Measurements from ENCODE around the gene NSL1. TPM values are rescaled to one million over a fixed set of nuclear protein-coding genes. Genes with fewer than 3 reads are reported as not detected.

The NSL1 gene
- total RNA-seq, 2 donors from 2014 or later, result 17.1 to 33.9 TPM

GRCh38 chr1:212794561-212795014, 3.0 kb upstream of the NSL1 start:
- no peak for DNase-seq
- no peaks in the 10 kb centered on the region for H3K36me3 ChIP-seq
- H3K4me1 ChIP-seq, result peaks cover 6% of the 10 kb centered on the region
- no peak overlapping the region for H3K9ac ChIP-seq (ENCODE audit: low read depth in 2 of 2, low read length in 2 of 2)
- TF ChIP-seq CTCF (IDR thresholded peaks at IDR 0.05), result no peak
- no peaks in the 10 kb centered on the region for H3K27me3 ChIP-seq
- no peaks in the 10 kb centered on the region for H3K9me3 ChIP-seq
- H3K4me3 ChIP-seq, result no peak overlapping the region
- intact Hi-C loops (cut with DNase I), result no loop called here
- no peak overlapping the region for H3K27ac ChIP-seq

DNA sequence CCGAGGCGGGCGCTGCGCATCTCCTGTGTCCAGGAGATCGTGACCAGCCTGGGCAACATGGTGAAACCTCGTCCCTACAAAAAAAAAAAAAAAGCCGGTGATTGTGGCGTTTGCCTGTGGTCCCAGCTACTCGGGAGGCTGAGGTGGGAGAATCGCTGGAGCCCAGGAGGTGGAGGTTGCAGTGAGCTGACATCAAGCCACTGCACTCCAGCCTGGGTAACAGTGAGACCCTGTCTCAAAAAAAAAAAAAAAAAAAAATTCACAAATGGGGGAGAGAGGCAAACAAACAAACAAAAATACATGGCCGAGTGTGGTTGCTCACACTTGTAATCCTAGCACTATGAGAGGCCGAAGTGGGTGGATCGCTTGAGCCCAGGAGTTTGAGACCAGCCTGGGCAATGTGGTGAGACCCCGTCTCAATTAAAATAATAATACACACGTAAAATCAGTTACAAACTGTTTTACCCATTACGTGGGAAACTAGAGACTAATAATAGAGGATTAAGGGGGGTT, 875 bp upstream of the NSL1 start:
- no peaks in the 10 kb centered on the region for H3K27me3 ChIP-seq
- TF ChIP-seq CTCF (IDR thresholded peaks at IDR 0.05), result no peak
- peaks cover 6% of the 10 kb centered on the region for H3K4me1 ChIP-seq
- H3K4me3 ChIP-seq, result peak overlapping the region; percentile 91
- H3K9ac ChIP-seq (ENCODE audit: low read depth in 2 of 2, low read length in 2 of 2), result peak overlapping the region; percentile 78 to 94
- no peaks in the 10 kb centered on the region for H3K9me3 ChIP-seq
- no peak for DNase-seq
- H3K27ac ChIP-seq, result peak overlapping the region; percentile 96
- H3K36me3 ChIP-seq, result no peaks in the 10 kb centered on the region
- intact Hi-C loops (cut with DNase I), result no loop called here

GRCh38 chr1:212791261-212791675, 309 bp downstream of the NSL1 start:
- intact Hi-C loops (cut with DNase I), result no loop called here
- DNase-seq, result no peak
- Histone ChIP-seq H3K4me1 (peaks cover 6% of the 10 kb centered on the region), H3K4me3 (peak overlapping the region; percentile 91), H3K9ac (ENCODE audit: low read depth in 2 of 2, low read length in 2 of 2) (peak overlapping the region; percentile 78 to 94), H3K27me3 (no peaks in the 10 kb centered on the region), H3K27ac (peak overlapping the region; percentile 96), H3K36me3 (peaks cover 5% of the 10 kb centered on the region), H3K9me3 (no peaks in the 10 kb centered on the region)
- no peak for TF ChIP-seq CTCF (IDR thresholded peaks at IDR 0.05)

DNA sequence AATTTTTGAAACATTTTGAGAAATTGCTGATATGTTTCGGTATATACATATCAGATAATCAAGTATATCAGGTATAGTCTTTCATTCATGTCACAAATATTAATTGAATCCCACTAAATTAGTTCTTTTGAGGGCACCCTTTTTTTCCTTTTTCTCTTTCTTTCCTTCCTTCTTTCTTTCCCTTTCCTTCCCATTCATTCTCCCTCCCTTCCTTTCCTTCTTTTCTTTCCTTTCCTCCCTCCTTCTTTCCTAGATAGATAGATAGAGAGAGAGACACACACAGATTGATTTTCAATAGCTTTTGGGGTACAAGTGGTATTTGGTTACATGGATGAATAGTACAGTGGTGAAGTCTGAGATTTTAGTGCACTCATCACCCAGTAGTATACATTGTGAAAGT, 5.7 kb downstream of the NSL1 start:
- H3K4me3 ChIP-seq, result no peak overlapping the region
- no peak for TF ChIP-seq CTCF (IDR thresholded peaks at IDR 0.05)
- H3K9ac ChIP-seq (ENCODE audit: low read depth in 2 of 2, low read length in 2 of 2), result no peak overlapping the region
- H3K9me3 ChIP-seq, result no peaks in the 10 kb centered on the region
- no peak overlapping the region for H3K27ac ChIP-seq
- H3K36me3 ChIP-seq, result peaks cover 5% of the 10 kb centered on the region
- DNase-seq, result no peak
- no peaks in the 10 kb centered on the region for H3K27me3 ChIP-seq
- peaks cover 6% of the 10 kb centered on the region for H3K4me1 ChIP-seq
- intact Hi-C loops (cut with DNase I), result loop anchor here (10.0 kb wide), 1 partner anchor 331 kb away; no protein-coding TSS in a partner anchor

DNA sequence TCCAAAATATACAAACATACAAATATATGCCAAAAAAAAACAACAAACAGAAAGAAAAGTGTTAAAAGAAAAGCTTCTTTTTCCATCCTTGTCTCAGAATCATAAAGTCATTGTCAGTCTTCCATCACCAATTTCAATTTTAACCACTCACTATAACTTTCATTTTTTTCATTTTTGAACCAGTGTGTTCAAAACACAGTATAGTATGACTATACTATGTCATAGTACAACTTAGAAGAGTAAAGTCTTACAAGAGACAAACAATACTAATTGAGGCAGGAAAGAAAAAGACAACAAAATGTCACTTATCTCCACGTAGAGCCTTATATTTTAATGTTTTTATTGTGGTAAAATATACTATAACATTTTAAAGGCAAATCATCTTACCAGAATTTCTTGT, 7.6 kb downstream of the NSL1 start:
- Histone ChIP-seq H3K27ac (no peak overlapping the region), H3K9me3 (no peaks in the 10 kb centered on the region), H3K27me3 (no peaks in the 10 kb centered on the region), H3K4me3 (no peak overlapping the region), H3K9ac (ENCODE audit: low read depth in 2 of 2, low read length in 2 of 2) (no peak overlapping the region), H3K36me3 (peaks cover 5% of the 10 kb centered on the region), H3K4me1 (no peaks in the 10 kb centered on the region)
- intact Hi-C loops (cut with DNase I), result loop anchor here (5.0 to 10.0 kb wide), 2 partner anchors 117 to 329 kb away; no protein-coding TSS in a partner anchor
- DNase-seq, result no peak
- TF ChIP-seq CTCF (IDR thresholded peaks at IDR 0.05), result no peak
